HG02970 (cell line): ENCODE results near the gene CXCL12.

Source experiments
- ATAC-seq: cut with Tn5 transposase; IDR thresholded peaks from one replicate; pipeline ENCODE4 v1.9.1; 2021; ENCODE audit warnings: mild to moderate bottlenecking, moderate library complexity, moderate number of reproducible peaks; ENCODE audit not compliant: unreplicated experiment, low FRiP score

CXCL12 gene

GRCh38 chr10:44339218-44339617 is 45.7 kb downstream of the CXCL12 start:
- no peak for ATAC-seq

- no peak for ATAC-seq
Measured at GRCh38 chr10:44337081-44337480, 47.8 kb downstream of the CXCL12 start.

- ATAC-seq = no peak
Measured at GRCh38 chr10:44335330-44336021, 49.4 kb downstream of the CXCL12 start.

- no peak for ATAC-seq
Measured at GRCh38 chr10:44334621-44335184, 50.2 kb downstream of the CXCL12 start.

- ATAC-seq = no peak
Measured at GRCh38 chr10:44334091-44334490, 50.8 kb downstream of the CXCL12 start.

GRCh38 chr10:44333511-44333910 is 51.4 kb downstream of the CXCL12 start:
- ATAC-seq = no peak

- no peak for ATAC-seq
Measured at GRCh38 chr10:44332465-44332864, 52.4 kb downstream of the CXCL12 start.

- ATAC-seq = no peak
Measured at GRCh38 chr10:44330431-44330830, 54.5 kb downstream of the CXCL12 start.

GRCh38 chr10:44327461-44327860 is 57.4 kb downstream of the CXCL12 start:
- ATAC-seq = no peak
